GM12878 (cell line): ENCODE measurements around the gene IL1RL2. TPM values are rescaled to one million over a fixed set of nuclear protein-coding genes. Genes with fewer than 3 reads are reported as not detected.

Experiments
- ASH2L ChIP-seq: fragments of 300-600, 200-600 bp; sonication (generic); IDR thresholded peaks from 2 replicates; pipeline ENCODE4 v1.6.1; 2017; ENCODE audit warnings: low read depth, mild to moderate bottlenecking, borderline replicate concordance
- BACH1 ChIP-seq: fragments of 450-650 bp; IDR thresholded peaks from 2 replicates; pipeline ENCODE4 v1.6.1; 2017; ENCODE audit warnings: mild to moderate bottlenecking, borderline replicate concordance
- BCL11A ChIP-seq: IDR thresholded peaks from 2 replicates; pipeline ENCODE4 v1.6.1; 2011; ENCODE audit warnings: low read depth, low read length
- BHLHE40 ChIP-seq, 2 experiments: fragments of 450-650 bp in 1 of 2; IDR thresholded peaks; 2 replicates each; pipeline ENCODE4 v1.6.1; 2011 to 2017; ENCODE audit warnings: low read depth in 2 of 2, borderline replicate concordance in 1 of 2, improper control_type of control experiment in 1 of 2, low read length in 1 of 2, mild to moderate bottlenecking in 1 of 2
- BMI1 ChIP-seq: fragments of 450-650 bp; IDR thresholded peaks from 2 replicates; pipeline ENCODE4 v1.6.1; 2016; ENCODE audit warnings: mild to moderate bottlenecking, moderate library complexity, borderline replicate concordance
- DPF2 ChIP-seq: fragments of 450-650 bp; IDR thresholded peaks from 2 replicates; pipeline ENCODE4 v1.6.1; 2017; ENCODE audit warnings: mild to moderate bottlenecking
- ESRRA ChIP-seq: IDR thresholded peaks from 2 replicates; pipeline ENCODE4 v1.6.1; 2012; ENCODE audit warnings: mild to moderate bottlenecking, low read length, improper control_type of control experiment
- HDGF ChIP-seq: fragments of 450-650 bp; IDR thresholded peaks from 2 replicates; pipeline ENCODE4 v1.6.1; 2016; ENCODE audit warnings: antibody characterized with exemption
- IKZF2 ChIP-seq, 2 experiments: fragments of 450-650 bp; IDR thresholded peaks; 2 replicates each; pipeline ENCODE4 v1.6.1; 2017; ENCODE audit warnings: mild to moderate bottlenecking in 2 of 2, moderate library complexity in 2 of 2
- KDM1A ChIP-seq: fragments of 200-600 bp; sonication (generic); IDR thresholded peaks from 2 replicates; pipeline ENCODE4 v1.6.1; 2016; ENCODE audit warnings: borderline replicate concordance
- MTA2 ChIP-seq: fragments of 450-650 bp; IDR thresholded peaks from 2 replicates; pipeline ENCODE4 v1.6.1; 2016; ENCODE audit warnings: low read depth, mild to moderate bottlenecking, moderate library complexity
- NR2C2 ChIP-seq: IDR thresholded peaks from 2 replicates; pipeline ENCODE4 v1.6.1; 2011; ENCODE audit warnings: borderline replicate concordance, low read depth; ENCODE audit not compliant: control insufficient read depth, insufficient read length
- PML ChIP-seq: IDR thresholded peaks from 2 replicates; pipeline ENCODE4 v1.6.1; 2012; ENCODE audit warnings: low read length, inconsistent platforms
- RAD21 ChIP-seq: IDR thresholded peaks from 2 replicates; pipeline ENCODE4 v1.6.1; 2011; ENCODE audit warnings: mild to moderate bottlenecking, low read depth, low read length, moderate library complexity; ENCODE audit not compliant: insufficient read depth
- RUNX3 ChIP-seq: IDR thresholded peaks from 2 replicates; pipeline ENCODE4 v1.6.1; 2012; ENCODE audit warnings: low read length, inconsistent platforms
- YBX1 ChIP-seq: fragments of 450-650 bp; IDR thresholded peaks from 2 replicates; pipeline ENCODE4 v1.6.1; 2016; ENCODE audit warnings: antibody characterized with exemption
- polyA plus RNA-seq, 11 experiments: library from polyadenylated mRNA; depleted of rRNA in 4 of 11; unstranded in 6 of 11; stranded (reverse) in 5 of 11; fragments of >200 nt; fragmentation: Nextera tagmentation in 4 of 11; fragmentation: Illumina TruSeq in 1 of 11; extraction: Ambion mirVana in 4 of 11; extraction: Trizol in 1 of 11; gene quantifications; 1 replicate in 1 of 11; 2 replicates in 10 of 11; pipeline versions ENCODE4 v1.2.1 to v1.2.3, GENCODE V29; 2011 to 2016; ENCODE audit warnings: inconsistent platforms in 2 of 11, missing spikeins in 2 of 11, low read depth in 1 of 11
- total RNA-seq, 4 experiments: library from RNA; depleted of rRNA in 3 of 4; stranded (reverse); fragments of >200 nt in 3 of 4; fragmentation: Illumina TruSeq in 1 of 4; extraction: Trizol in 1 of 4; gene quantifications; 2 replicates each; pipeline versions ENCODE4 v1.2.1 to v1.2.3, GENCODE V29; 2013 to 2021
- TF ChIP-seq, protein P1 (sequence below): IDR thresholded peaks from 2 replicates; pipeline ENCODE4 v1.6.1; 2011; ENCODE audit warnings: mild to moderate bottlenecking, low read depth, low read length, moderate library complexity; ENCODE audit not compliant: insufficient replicate concordance
- TF ChIP-seq, protein P2 (sequence below): fragments of 450-650 bp; IDR thresholded peaks from 2 replicates; pipeline ENCODE4 v1.6.1; 2016; ENCODE audit warnings: mild to moderate bottlenecking, moderate library complexity, borderline replicate concordance
- TF ChIP-seq, protein P3 (sequence below): fragments of 450-650 bp; formaldehyde crosslinking; IDR thresholded peaks from 2 replicates; pipeline ENCODE4 v1.4.0; 2020; ENCODE audit warnings: mild to moderate bottlenecking, moderate library complexity
- TF ChIP-seq, protein P4 (sequence below): fragments of 150-350 bp; IDR thresholded peaks from 2 replicates; pipeline ENCODE4 v1.6.1; 2016; ENCODE audit warnings: low read depth, low read length

Gene IL1RL2
- total and polyA plus RNA-seq, 10 of the 15 experiments (the other 5 are each of a cell fraction or from before 2014, with no cell fraction given), result not detected

DNA sequence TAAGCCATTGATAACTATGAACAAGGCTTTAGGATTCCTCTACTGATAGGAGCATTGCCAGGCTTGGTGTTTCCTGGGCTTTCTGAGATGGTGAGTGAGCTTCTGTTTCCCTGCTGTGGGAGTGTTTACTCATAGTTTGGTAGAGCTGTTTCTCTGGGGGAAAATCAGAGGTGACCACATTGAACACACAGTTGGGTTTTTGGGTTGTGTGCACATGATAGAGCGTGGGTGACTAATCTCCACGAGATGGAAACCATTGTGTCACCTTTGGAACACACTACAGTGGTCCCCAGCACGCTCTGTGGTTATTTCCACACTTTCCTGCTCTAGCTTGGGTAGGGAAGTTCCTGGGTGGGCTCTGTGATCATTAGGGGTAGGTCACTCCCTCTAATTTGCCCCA, 38.9 kb upstream of the IL1RL2 start (continued):
- peak; percentile 15; the same call in 1 of the 2 replicates for TF ChIP-seq RUNX3
- no peak for TF ChIP-seq ASH2L
- TF ChIP-seq MTA2, result 0 out of 2 replicates have a peak, but pooled peaks have one; percentile 18
- TF ChIP-seq, protein P1, sequence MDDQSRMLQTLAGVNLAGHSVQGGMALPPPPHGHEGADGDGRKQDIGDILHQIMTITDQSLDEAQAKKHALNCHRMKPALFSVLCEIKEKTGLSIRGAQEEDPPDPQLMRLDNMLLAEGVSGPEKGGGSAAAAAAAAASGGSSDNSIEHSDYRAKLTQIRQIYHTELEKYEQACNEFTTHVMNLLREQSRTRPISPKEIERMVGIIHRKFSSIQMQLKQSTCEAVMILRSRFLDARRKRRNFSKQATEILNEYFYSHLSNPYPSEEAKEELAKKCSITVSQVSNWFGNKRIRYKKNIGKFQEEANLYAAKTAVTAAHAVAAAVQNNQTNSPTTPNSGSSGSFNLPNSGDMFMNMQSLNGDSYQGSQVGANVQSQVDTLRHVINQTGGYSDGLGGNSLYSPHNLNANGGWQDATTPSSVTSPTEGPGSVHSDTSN, result no peak
- no peak for TF ChIP-seq HDGF
- TF ChIP-seq, protein P2, sequence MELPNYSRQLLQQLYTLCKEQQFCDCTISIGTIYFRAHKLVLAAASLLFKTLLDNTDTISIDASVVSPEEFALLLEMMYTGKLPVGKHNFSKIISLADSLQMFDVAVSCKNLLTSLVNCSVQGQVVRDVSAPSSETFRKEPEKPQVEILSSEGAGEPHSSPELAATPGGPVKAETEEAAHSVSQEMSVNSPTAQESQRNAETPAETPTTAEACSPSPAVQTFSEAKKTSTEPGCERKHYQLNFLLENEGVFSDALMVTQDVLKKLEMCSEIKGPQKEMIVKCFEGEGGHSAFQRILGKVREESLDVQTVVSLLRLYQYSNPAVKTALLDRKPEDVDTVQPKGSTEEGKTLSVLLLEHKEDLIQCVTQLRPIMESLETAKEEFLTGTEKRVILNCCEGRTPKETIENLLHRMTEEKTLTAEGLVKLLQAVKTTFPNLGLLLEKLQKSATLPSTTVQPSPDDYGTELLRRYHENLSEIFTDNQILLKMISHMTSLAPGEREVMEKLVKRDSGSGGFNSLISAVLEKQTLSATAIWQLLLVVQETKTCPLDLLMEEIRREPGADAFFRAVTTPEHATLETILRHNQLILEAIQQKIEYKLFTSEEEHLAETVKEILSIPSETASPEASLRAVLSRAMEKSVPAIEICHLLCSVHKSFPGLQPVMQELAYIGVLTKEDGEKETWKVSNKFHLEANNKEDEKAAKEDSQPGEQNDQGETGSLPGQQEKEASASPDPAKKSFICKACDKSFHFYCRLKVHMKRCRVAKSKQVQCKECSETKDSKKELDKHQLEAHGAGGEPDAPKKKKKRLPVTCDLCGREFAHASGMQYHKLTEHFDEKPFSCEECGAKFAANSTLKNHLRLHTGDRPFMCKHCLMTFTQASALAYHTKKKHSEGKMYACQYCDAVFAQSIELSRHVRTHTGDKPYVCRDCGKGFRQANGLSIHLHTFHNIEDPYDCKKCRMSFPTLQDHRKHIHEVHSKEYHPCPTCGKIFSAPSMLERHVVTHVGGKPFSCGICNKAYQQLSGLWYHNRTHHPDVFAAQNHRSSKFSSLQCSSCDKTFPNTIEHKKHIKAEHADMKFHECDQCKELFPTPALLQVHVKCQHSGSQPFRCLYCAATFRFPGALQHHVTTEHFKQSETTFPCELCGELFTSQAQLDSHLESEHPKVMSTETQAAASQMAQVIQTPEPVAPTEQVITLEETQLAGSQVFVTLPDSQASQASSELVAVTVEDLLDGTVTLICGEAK, result no peak
- no peak for TF ChIP-seq BMI1
- peak; percentile 84 to 92 for TF ChIP-seq BHLHE40 (IDR thresholded peaks at IDR 0.05; ENCODE audit: borderline replicate concordance in 1 of 2, low read depth in 2 of 2, low read length in 1 of 2)
- no peak for TF ChIP-seq KDM1A
- TF ChIP-seq PML, result no peak
- no peak for TF ChIP-seq ESRRA
- TF ChIP-seq BACH1, result no peak
- TF ChIP-seq, protein P3, sequence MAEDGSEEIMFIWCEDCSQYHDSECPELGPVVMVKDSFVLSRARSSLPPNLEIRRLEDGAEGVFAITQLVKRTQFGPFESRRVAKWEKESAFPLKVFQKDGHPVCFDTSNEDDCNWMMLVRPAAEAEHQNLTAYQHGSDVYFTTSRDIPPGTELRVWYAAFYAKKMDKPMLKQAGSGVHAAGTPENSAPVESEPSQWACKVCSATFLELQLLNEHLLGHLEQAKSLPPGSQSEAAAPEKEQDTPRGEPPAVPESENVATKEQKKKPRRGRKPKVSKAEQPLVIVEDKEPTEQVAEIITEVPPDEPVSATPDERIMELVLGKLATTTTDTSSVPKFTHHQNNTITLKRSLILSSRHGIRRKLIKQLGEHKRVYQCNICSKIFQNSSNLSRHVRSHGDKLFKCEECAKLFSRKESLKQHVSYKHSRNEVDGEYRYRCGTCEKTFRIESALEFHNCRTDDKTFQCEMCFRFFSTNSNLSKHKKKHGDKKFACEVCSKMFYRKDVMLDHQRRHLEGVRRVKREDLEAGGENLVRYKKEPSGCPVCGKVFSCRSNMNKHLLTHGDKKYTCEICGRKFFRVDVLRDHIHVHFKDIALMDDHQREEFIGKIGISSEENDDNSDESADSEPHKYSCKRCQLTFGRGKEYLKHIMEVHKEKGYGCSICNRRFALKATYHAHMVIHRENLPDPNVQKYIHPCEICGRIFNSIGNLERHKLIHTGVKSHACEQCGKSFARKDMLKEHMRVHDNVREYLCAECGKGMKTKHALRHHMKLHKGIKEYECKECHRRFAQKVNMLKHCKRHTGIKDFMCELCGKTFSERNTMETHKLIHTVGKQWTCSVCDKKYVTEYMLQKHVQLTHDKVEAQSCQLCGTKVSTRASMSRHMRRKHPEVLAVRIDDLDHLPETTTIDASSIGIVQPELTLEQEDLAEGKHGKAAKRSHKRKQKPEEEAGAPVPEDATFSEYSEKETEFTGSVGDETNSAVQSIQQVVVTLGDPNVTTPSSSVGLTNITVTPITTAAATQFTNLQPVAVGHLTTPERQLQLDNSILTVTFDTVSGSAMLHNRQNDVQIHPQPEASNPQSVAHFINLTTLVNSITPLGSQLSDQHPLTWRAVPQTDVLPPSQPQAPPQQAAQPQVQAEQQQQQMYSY (CRISPR knock-in tag), result no peak
- TF ChIP-seq NR2C2, result no peak
- TF ChIP-seq IKZF2 (IDR thresholded peaks at IDR 0.05), result peak; percentile 46 to 68; a peak in 3 of 4 replicates
- TF ChIP-seq DPF2, result no peak
- no peak for TF ChIP-seq YBX1
- TF ChIP-seq, protein P4, sequence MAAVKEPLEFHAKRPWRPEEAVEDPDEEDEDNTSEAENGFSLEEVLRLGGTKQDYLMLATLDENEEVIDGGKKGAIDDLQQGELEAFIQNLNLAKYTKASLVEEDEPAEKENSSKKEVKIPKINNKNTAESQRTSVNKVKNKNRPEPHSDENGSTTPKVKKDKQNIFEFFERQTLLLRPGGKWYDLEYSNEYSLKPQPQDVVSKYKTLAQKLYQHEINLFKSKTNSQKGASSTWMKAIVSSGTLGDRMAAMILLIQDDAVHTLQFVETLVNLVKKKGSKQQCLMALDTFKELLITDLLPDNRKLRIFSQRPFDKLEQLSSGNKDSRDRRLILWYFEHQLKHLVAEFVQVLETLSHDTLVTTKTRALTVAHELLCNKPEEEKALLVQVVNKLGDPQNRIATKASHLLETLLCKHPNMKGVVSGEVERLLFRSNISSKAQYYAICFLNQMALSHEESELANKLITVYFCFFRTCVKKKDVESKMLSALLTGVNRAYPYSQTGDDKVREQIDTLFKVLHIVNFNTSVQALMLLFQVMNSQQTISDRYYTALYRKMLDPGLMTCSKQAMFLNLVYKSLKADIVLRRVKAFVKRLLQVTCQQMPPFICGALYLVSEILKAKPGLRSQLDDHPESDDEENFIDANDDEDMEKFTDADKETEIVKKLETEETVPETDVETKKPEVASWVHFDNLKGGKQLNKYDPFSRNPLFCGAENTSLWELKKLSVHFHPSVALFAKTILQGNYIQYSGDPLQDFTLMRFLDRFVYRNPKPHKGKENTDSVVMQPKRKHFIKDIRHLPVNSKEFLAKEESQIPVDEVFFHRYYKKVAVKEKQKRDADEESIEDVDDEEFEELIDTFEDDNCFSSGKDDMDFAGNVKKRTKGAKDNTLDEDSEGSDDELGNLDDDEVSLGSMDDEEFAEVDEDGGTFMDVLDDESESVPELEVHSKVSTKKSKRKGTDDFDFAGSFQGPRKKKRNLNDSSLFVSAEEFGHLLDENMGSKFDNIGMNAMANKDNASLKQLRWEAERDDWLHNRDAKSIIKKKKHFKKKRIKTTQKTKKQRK, result no peak
- TF ChIP-seq RAD21, result no peak
- TF ChIP-seq BCL11A, result peak; percentile 46; the same call in 1 of the 2 replicates
